Suprapubic skin (tissue), 3 donors: ENCODE results near the gene OR4C6.

Experiments used
- EP300 ChIP-seq: sonication (generic); formaldehyde crosslinking; IDR thresholded peaks from one replicate; pipeline ENCODE4 v1.6.1; 2017; ENCODE audit warnings: antibody characterized with exemption
- TF ChIP-seq, protein P1 (sequence below), 2 donors: fragments of 200-600 bp in 1 of 2; fragments of 450-650 bp in 1 of 2; sonication (generic) in 1 of 2; IDR thresholded peaks; one replicate each; pipeline ENCODE4 v1.5.1; 2016 to 2019; ENCODE audit warnings: antibody characterized with exemption in 2 of 2, mild to moderate bottlenecking in 1 of 2, moderate library complexity in 1 of 2

DNA sequence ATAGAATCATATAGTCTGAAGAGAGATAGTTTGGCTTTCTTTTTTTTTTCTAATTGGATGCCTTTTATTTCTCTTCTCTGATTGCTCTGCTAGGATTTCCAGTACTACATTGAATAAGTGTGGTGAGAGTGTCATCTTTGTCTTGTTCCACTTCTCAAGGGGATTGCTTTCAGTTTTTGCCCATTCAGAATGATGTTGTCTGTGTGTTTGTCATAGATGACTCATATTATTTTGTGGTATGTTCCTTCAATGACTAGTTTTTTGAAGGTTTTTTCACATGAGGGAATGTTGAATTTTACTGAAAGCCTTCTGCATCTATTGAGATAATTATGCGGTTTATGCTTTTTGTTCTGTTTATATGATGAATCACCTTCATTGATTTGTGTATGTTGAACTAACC is 37.5 kb upstream of the OR4C6 start:
- no peak for TF ChIP-seq EP300
- TF ChIP-seq, protein P1, sequence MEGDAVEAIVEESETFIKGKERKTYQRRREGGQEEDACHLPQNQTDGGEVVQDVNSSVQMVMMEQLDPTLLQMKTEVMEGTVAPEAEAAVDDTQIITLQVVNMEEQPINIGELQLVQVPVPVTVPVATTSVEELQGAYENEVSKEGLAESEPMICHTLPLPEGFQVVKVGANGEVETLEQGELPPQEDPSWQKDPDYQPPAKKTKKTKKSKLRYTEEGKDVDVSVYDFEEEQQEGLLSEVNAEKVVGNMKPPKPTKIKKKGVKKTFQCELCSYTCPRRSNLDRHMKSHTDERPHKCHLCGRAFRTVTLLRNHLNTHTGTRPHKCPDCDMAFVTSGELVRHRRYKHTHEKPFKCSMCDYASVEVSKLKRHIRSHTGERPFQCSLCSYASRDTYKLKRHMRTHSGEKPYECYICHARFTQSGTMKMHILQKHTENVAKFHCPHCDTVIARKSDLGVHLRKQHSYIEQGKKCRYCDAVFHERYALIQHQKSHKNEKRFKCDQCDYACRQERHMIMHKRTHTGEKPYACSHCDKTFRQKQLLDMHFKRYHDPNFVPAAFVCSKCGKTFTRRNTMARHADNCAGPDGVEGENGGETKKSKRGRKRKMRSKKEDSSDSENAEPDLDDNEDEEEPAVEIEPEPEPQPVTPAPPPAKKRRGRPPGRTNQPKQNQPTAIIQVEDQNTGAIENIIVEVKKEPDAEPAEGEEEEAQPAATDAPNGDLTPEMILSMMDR (IDR thresholded peaks at IDR 0.05), result no peak
